HG03039 (cell line): ENCODE measurements around the gene ALDH3B2.
"Not testable (repeated sequence)": the region's sequence is repeated elsewhere in the genome, so short reads cannot be mapped to it uniquely, and the experiment has no call there.

Source experiments
- ATAC-seq: cut with Tn5 transposase; IDR thresholded peaks from one replicate; pipeline ENCODE4 v1.9.1; 2021; ENCODE audit warnings: mild to moderate bottlenecking, moderate library complexity; ENCODE audit not compliant: unreplicated experiment

ALDH3B2 gene

DNA sequence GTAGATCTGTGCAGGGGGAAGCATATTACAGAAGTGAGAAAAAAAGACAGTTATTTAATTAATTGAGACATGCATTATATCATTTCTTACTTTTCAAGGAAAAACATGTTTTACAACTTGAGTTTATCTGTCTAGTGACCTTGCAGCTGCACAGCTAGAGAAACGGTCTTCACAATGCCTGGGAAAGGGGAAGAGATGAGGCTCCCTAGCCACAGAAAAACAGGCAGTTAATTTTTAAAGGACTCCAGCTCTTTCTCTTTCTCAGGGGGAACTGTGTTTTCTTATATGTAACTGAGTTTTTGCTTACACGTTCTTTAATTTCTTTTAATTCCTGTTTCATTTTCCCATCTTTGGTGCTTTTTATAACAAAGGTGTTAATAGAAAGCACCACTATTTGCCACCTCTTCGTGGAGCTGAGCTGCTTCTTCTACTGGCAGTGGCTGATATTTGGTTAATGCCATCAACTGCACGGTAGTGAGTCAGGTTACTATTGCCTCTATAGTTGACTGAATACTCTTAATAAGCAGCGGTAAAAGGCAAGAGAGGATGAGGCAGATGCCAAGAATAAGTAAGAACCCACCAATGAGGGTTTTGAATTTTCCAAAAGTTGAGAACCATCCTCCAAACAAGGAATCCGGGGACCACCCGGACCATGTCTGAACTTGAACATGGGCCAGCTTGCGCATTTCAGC, 11.4 kb upstream of the ALDH3B2 start:
- ATAC-seq, result not testable (repeated sequence)

DNA sequence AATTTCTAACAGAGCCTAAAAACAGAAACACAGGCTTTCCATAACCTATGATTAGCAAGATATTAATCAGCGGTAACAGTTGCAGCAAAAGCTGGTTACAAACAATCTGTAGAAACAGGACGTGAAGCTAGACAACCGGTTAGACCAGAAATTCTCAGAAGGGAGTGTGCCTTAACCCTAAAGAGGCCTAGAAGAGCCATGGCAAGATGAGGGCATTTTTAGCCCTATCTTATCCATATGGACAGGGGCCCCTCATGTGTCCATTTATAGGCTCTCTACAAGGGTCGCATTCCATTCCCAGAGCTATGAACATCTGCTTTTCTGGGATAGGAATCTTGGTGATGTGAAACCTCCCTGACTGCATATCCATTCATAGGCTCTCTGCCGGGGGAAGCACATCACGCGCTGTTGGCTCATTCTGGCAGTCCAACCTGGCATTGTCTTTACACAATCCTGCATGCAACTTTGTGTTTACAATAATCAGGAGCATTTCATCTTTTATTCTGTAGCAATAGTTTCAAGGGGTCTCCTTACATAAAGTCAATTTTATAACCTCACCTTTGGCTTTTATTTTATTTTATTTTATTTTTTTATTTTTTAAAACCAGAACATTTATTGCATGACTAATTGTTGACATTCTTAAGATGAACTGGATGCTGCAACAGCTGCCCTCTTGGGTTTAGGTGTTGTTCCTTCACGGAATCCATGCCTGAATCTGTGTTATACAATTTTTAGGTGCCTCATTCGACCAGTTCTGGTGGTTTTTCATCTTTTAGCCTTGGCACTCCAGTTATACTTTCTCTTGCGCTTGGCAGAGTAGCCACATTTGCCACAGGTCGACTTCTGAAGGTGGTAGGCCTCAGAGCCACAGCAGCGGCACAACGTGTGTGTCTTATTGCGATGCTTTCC, 8.0 kb upstream of the ALDH3B2 start:
- ATAC-seq, result not testable (repeated sequence)

DNA sequence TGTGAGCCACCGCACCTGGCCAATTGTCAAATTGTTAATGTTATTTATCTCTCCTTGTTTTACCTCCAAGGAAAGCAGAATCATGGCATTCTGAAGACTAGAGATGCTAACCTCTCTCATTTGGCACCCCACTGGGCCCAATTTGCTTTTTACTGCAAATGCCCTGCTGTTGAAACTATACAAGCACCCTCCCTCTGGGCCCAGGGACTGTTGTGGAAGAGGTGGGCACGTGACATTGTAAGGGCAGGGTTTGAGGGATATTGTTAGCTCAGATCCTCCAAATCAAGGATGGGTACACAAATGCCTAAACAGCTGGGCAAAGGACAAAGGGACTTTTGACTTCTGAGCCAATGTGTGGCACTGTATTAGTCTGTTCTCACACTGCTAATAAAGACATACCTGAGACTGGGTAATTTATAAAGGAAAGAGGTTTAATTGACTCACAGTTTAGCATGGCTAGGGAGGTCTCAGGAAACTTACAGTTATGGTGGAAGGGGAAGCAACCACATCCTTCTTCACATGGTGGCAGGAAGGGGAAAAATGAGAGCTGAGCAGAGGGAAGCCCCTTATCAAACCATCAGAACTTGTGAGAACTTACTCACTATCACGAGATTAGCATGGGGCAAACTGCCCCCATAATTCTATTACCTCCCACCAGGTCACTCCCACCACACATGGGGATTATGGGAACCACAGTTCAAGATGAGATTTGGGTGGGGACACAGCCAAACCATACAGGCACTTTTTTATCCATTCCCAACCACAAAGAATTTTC, 6.5 kb upstream of the ALDH3B2 start:
- ATAC-seq, result no peak

DNA sequence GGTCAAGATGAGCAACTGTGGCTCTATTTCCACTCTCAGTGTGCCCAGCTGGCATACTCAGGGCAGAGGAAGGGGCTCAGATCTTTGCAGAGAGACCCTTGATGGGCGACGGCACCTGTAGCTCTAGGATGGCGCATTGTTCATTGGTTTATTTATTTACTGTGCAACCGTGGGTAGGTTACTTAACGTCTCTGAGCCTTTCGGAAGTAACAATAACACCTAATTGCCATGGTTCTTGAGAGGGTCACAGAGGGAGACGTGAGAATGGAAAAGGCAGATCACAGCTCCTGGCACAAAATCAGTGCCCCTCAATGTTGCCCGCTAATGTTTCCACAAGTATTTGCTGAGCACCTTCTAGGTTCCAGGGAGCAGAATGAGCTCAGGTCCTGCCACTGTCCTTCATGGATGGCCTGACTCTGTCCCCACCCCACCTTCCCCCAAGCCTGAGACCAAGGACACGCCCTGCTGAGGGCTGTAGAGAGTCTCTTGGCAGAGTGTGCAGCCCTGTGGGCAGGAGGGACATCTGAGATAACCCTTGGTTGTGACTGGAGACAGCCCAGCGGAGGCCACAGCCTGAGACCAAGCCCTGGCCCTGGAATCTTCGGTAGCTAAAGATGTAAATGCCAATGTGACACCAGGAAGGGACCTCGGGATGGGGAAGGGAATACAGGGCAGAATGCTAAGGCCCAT, 780 bp upstream of the ALDH3B2 start:
- no peak for ATAC-seq

DNA sequence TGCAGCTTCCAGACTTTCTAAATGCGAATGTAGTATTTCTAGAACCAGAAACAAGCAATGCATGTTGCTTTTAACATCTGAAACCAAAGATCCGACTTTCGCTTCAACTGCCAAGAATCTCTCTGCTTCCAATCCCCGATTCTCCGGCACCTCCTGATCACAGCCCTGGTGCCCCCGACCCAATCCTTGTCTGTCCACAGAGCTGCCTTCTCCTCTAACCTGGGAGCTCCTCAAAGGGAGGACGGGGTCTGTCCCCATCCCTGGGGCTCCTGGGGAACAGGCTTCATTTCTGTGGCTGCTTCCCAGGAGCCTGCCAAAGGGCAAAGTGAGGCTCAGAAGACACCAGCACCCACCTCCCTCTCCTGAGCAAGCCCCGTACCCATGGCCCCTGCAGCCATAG, 521 bp downstream of the ALDH3B2 start:
- ATAC-seq, result no peak

DNA sequence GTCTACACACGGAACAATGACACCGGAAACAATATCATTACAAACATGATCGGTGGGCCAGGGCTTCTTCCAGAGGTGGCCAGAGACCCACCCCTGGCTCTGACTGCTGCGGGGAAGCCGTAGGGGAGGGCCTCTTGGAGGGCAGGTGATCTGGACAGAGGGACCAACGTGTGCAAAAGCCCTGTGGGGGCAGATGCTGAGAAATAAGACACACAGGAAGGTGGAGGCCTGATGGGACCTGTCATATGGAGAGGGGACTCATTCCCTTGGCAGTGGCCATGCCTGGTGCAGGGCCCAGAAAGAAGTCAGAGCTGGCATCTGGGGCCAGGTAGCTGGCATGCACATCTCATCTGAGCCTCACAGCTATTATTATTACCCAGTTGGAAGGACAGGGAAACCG, 1.1 kb downstream of the ALDH3B2 start:
- no peak for ATAC-seq

DNA sequence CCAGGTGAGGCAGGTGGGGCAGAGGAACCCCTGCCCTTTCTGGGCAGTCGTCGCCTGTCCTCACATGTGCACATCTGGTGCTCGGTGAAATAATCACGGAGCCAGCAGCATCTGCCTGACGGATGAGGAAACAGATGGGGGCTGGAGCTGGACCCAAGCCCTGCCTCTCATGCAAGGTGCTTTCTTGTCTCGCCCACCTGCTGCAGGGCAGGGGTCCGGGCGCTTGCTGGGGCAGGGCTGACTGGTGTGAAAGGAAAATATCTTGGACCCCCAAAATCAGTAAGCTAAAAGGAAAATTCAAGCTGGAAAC, 3.3 kb downstream of the ALDH3B2 start:
- ATAC-seq, result no peak

DNA sequence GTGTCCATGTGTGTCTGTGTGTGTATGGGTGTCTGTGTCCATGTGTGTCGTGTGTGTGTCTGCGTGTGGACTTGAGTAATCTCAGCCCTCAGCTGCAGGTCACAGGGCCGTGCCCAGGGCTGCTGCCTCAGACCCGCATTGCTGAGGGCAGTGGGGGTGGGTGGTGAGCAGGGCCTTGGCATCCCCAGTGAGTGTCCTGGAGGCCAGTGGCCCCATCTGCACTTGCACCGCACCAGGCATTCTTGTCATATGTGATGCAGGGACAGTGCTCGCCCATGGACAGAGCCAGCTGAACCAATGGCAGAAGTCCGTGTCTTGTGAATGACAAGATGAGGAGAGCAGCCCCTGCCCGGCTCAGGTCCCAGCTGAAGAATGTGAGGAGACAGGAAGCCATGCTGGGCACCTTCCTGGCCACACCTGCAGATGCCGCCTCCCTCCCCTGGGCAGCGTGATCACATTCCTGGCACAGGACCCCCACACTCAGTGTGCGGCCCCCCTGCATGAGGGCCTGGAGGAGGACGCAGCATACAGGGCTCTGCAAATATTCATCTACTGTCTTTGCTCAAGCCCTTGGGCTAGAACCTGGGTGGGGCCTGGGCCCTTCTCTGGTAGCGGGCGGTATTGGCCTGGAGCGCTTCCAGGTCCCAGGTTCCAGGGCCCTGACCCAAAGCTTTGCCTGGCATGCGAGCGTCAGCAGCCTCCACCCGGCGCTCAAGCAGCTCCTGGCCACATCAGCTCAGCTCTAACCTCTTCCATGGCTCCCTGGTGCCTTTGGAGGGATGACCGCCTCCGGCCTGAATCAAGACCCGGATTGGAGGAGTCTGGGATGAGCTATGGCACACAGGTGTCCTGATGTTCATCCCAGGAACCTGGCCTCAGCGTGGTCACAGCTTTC, 3.9 kb downstream of the ALDH3B2 start:
- no peak for ATAC-seq

DNA sequence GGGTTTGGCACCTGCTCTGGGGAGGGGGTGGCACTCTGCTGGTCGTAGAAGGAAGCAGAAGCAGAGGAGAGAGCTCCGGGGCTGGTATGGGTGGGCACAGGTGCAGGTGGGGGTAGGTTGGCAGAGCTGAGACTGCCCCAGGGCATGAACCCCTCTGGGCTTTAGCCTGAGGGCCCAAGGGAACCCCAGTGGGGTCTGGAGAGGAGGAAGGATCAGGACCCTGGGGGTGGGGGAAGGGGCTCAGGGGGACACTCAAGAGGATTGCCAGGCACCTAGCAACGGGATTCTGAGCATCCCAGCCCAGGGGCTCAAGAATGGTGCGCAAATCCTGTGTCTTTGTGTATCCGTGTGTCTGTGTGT, 6.3 kb downstream of the ALDH3B2 start:
- ATAC-seq, result no peak

DNA sequence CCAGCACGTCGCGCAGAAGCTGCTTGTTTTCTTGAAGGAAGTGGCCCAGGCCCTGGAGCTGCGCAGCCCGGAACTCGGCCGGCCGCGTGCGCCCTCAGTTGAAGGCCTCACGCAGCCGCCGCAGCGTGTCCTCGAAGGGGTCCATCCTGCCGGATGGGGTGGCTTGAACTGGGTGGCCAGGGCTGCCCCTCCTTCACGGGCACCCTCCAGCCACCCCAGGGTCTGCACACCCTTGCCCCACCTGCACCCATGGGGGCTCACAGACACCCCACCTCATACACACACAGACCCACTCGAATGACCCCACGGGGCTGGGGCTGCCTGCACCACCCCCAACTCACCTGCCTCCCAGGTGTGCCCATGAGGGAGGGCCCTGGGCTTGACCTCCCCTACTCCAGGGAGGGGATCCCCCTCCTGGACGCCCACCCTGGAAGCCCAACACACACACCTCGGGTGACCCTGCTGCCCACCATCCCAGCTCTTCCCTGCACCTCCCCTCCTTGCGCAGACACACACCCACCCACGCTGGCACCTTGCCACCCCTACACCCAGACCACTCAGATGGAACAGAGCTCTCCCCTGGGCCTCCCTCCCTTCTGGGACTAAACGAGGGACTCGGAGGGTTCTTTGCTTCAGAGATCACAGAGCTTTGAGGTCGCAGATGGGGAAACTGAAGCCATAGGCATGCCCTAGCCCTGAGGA, 6.8 kb downstream of the ALDH3B2 start:
- ATAC-seq, result no peak

DNA sequence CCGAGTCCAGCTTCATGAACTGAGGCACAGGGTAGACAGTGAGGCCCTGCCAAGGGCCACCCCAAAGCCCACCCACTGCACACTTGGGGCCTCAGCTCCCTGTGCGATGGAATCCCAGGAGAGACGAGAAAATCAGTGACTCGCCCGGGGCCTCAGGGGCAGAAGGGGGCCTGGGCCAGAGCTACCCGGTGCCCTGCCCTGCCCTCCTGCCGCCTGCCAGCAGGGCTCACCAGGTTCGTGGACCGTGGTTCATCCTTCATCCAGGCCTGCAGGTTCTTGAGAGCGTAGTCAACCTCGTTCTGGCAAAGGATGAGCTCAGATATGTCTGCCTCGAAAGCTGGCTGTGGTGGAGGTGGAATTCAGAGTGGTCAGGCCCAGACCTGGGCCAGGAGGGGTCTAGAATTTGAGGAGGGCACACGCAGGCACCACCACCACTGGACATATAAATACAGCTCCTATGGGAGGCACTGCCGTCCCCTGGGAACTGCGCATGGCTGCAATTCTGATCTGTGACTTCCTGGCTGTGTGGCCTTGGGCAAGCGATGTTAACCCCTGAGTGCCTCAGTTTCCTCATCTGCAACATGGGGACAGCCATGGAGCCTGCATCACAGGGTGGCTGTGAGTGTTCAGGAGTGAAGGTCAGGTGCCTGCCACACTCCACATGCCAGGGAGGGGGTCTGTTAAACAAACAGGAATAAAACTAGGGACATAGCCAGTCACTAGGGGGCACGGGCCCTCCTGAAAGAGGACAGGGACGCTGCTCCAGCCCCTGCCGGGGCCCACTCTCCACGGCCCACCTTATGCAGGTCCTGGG, 7.5 kb downstream of the ALDH3B2 start:
- ATAC-seq, result no peak

DNA sequence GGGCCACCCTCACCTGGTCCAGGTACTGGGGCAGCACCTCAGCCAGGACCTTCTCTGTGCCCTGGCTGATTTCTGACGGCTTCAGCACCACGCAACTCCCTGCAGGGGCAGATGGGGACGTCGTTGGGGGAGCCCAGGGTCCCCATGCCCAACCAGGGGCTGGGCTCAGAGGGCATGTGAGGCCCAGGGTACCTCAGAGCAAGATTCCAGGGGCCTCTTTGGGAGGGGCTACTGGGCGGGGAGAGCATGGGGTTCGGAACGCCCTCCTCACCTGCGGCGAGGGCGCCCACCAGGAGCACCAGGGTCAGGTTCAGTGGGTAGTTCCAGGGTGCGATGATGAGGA, 8.1 kb downstream of the ALDH3B2 start:
- ATAC-seq, result no peak

DNA sequence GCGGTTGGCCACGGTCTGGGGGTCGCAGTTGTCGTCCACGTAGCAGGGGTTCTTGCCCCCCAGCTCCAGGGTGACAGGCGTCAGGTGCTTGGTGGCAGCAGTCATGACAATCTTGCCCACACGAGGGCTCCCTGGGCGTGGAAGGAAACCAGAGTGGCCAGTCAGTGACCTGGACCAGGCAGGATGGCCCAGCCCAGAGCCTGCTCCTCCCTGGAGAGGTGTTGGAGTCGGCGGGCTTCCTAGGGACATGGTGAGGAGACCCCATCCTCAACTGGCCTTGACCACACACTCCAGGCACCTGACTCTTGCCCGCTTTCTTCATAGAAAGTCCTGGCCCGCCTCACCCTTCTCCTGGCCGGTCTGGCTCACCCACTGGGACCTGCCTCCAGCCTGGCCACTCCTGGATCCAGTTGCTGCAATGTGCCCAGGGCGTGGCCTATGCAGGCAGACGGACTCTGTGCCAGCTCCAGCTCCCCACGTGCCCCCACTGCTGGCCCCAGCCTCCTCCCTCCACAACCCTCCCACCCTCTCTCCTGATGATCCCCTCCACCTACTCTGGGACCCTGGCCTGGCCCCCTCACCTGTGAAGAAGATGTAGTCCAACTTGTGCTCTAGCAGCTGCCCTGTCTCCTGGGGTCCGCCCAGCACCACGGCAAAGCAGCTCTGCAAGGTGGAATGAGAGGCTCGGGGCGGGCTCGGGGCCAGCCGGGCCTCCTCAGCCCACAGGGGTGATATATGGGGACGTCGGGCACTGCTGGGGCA, 8.7 kb downstream of the ALDH3B2 start:
- no peak for ATAC-seq

DNA sequence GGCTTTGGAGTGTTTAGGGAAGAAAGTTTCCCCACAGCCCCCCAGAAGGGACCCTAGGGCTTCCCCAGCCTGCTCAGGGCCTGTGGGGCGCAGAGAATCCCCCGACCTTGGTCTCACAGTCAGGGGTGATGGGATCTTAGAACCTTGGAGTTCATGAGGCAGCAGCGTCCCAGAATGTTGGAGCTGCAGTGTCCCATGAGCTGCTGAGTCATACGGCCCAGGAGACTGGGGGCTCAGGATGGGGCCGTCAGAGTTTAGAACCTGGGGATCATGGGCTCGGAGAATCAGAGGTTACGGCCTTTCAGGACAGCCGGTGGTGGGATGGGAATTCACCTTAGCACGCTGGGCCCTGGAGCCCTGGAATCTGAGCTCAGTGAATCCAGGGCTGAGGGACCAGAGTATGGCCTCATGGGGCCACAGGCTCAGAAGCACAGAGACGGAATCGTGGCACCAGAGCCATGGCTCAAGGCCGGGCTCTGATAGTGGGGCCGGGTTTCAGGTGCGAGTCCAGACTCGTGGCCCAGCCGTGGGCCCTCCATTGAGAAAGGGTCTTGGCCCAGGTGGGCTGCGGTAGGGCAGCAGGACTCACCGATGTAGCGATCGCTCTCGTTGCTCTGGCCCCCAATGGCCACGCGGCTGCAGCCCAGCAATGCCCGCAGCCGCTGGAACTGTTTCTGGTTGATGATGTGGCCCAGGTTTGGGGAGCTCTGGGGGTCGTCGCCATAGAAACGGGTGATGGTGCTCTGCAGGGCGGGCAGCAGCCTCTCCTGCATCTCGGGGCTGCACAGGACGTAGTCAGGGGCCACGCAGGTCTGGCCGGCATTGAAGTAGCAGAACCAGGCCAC, 9.5 kb downstream of the ALDH3B2 start:
- ATAC-seq, result no peak

DNA sequence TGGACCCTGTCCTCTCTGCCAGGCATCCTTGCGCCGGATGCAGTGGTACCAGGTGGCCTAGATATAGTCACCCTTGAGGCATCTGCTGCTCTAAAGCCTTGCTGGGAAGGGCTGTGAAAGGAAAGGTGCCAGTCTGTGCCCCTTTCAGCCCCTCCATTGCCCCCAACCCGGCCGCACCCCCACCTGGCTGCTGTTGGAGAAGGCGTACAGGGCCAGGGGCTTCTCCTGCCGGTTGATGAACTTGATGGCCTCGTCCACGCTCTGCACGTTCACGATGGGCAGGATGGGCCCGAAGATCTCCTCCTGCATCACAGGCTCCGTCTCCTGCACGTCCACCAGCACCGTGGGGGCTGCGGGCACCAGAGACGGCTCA, 10.2 kb downstream of the ALDH3B2 start:
- ATAC-seq, result no peak

DNA sequence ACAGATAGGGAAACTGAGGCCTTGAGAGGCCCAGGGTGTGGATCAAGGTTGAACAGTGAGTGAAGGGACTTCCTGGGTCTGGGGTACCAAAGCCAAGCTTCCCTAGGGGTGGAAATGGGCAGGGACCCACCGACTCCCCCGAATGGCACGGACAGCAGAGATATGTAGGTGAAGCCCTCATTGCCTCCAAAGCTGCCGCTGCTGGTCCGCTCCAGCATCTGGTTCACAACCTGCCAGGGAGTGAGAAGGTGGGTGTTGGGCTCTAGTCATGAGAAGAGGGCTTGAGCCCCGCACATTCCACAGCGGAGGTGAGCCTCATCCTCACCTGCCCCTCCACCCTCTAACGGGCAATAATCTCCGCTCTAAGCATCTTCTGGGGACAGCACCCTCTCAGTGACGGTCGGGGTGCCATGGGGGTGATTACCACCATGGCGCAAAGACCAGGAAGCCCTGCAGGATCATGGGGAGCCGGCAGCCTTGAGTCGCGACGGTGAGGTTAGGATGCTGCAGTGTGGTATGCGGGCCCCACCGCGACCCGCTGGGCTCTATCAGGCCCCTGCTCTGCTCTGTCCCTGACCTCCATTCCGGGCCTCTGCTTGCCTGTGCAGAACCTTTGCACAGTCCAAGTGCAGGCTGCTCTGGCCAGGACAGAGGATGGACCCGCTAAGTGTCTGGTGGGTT, 10.8 kb downstream of the ALDH3B2 start:
- no peak for ATAC-seq
